Fibroblast of skin of scalp (primary cell): ENCODE data around the gene TP73.

Experiments
- DNase-seq: peaks from one replicate; pipeline ENCODE4 v3.0.0-alpha.2; 2013

TP73 gene

GRCh38 chr1:3771108-3772026 lies 119.1 kb downstream of the TP73 start:
- DNase-seq: no peak

GRCh38 chr1:3772027-3772714 lies 119.9 kb downstream of the TP73 start:
- peak; percentile 81 for DNase-seq

GRCh38 chr1:3772715-3773571 lies 120.6 kb downstream of the TP73 start, which contains the start of gene SMIM1:
TSS of gene SMIM1 (plus strand) at chr1:3772749. CDS start at chr1:3775374, 2,625 bp downstream.
- DNase-seq: no peak

- DNase-seq: no peak
These were observed 121.4 kb downstream of the TP73 start for GRCh38 chr1:3773572-3774275.

- no peak for DNase-seq
These were observed 122.1 kb downstream of the TP73 start for GRCh38 chr1:3774276-3774945.

GRCh38 chr1:3774946-3775489 lies 122.7 kb downstream of the TP73 start:
- DNase-seq: no peak

- peak; percentile 42 for DNase-seq
These were observed 123.3 kb downstream of the TP73 start for GRCh38 chr1:3775490-3776230.

GRCh38 chr1:3776231-3776961 lies 124.1 kb downstream of the TP73 start:
- no peak for DNase-seq

- no peak for DNase-seq
These were observed 124.8 kb downstream of the TP73 start for GRCh38 chr1:3777078-3777547.

GRCh38 chr1:3777647-3778589 lies 125.6 kb downstream of the TP73 start:
- no peak for DNase-seq

- DNase-seq: no peak
These were observed 126.4 kb downstream of the TP73 start for GRCh38 chr1:3778590-3779264.

GRCh38 chr1:3779265-3779911 lies 127.1 kb downstream of the TP73 start:
- no peak for DNase-seq

- no peak for DNase-seq
These were observed 127.6 kb downstream of the TP73 start for GRCh38 chr1:3779912-3780416.

- DNase-seq: no peak
These were observed 128.6 kb downstream of the TP73 start for GRCh38 chr1:3780901-3781300.

GRCh38 chr1:3783651-3784474 lies 131.5 kb downstream of the TP73 start:
- no peak for DNase-seq

GRCh38 chr1:3785045-3785444 lies 132.7 kb downstream of the TP73 start:
- DNase-seq: no peak
